Testis (tissue), 3 donors: ENCODE data around the gene DENND2A. TPM values are rescaled to one million over a fixed set of nuclear protein-coding genes. Genes with fewer than 3 reads are reported as not detected.
"Not testable (repeated sequence)": the region's sequence is repeated elsewhere in the genome, so short reads cannot be mapped to it uniquely, and the experiment has no call there.

Source experiments
- DNase-seq: peaks from one replicate; pipeline ENCODE4 v3.0.0-alpha.2; 2019
- H3K27ac ChIP-seq, 2 donors: fragments of 200-600 bp; sonication (generic); one replicate each; pipeline ENCODE4 v1.5.1; 2019
- H3K27me3 ChIP-seq: fragments of 200-600 bp; sonication (generic); one replicate; pipeline ENCODE4 v1.5.1; 2019
- H3K36me3 ChIP-seq: fragments of 200-600 bp; sonication (generic); one replicate; pipeline ENCODE4 v1.5.1; 2017; ENCODE audit warnings: low read depth; ENCODE audit errors: missing control alignments
- H3K4me1 ChIP-seq: fragments of 200-600 bp; sonication (generic); one replicate; pipeline ENCODE4 v1.5.1; 2019
- H3K4me3 ChIP-seq, 2 donors: fragments of 200-600 bp; sonication (generic); one replicate each; pipeline ENCODE4 v1.5.1; 2017 to 2019
- H3K9me3 ChIP-seq: fragments of 200-600 bp; sonication (generic); one replicate; pipeline ENCODE4 v1.5.1; 2017
- CTCF ChIP-seq, 3 experiments: fragments of 450-650 bp in 2 of 3; fragments of 200-600 bp in 1 of 3; sonication (generic) in 1 of 3; IDR thresholded peaks; one replicate each; pipeline ENCODE4 v1.5.1; 2016 to 2019; ENCODE audit warnings: antibody characterized with exemption in 3 of 3, mild to moderate bottlenecking in 2 of 3, moderate library complexity in 1 of 3
- POLR2A ChIP-seq: fragments of 450-650 bp; IDR thresholded peaks from one replicate; pipeline ENCODE4 v1.6.1; 2017; ENCODE audit warnings: antibody characterized with exemption, mild to moderate bottlenecking, moderate library complexity
- WGBS, 2 donors: methylation state at CpG; one replicate each; pipeline ENCODE4 v1.1.5; 2018; 5-methylcytosine and 5-hydroxymethylcytosine counted together
- intact Hi-C: fragments of 100-400 bp; cut with DNase I; formaldehyde crosslinking; loops from one replicate; pipeline ENCODE4 v1.15.1; 2023; ENCODE audit warnings: low total_unique reads
- polyA plus RNA-seq: library from polyadenylated mRNA; stranded (reverse); fragments of 350-450 nt; fragmentation: Illumina TruSeq; extraction: RNeasy Lipid Tissue Mini Kit (QIAGEN cat#74804); gene quantifications from one replicate; pipeline ENCODE4 v1.2.3, GENCODE V29; 2014; ENCODE audit warnings: low read depth, low replicate concordance; ENCODE audit not compliant: insufficient read depth
- total RNA-seq, 2 donors: library from RNA; depleted of rRNA; stranded (reverse); fragments of >200 nt; gene quantifications; one replicate each; pipeline ENCODE4 v1.2.3, GENCODE V29; 2016

Gene DENND2A
- total and polyA plus RNA-seq, 3 donors from 2014 or later, result 4.1 to 8.5 (median 5.5) TPM

- Histone ChIP-seq H3K9me3 (no peaks in the 10 kb centered on the region), H3K27me3 (no peaks in the 10 kb centered on the region), H3K4me1 (peaks cover 3% of the 10 kb centered on the region), H3K27ac (no peak overlapping the region), H3K36me3 (no peaks in the 10 kb centered on the region), H3K4me3 (no peak overlapping the region)
- TF ChIP-seq POLR2A, result no peak
- TF ChIP-seq CTCF (IDR thresholded peaks at IDR 0.05), result no peak
- intact Hi-C loops, result loop anchor here (5.0 kb wide), 1 partner anchor 132 kb away; no protein-coding TSS in a partner anchor
- DNase-seq, result no peak
- WGBS, 2 donors, result 82% methylated on average over 6 of the region's 6 CpGs
Measured at GRCh38 chr7:140649556-140650205, 9.1 kb upstream of the DENND2A start.

GRCh38 chr7:140646931-140647647, 6.5 kb upstream of the DENND2A start:
- Histone ChIP-seq H3K36me3 (no peaks in the 10 kb centered on the region), H3K27me3 (no peaks in the 10 kb centered on the region), H3K4me1 (no peaks in the 10 kb centered on the region), H3K27ac (no peak overlapping the region), H3K4me3 (no peak overlapping the region), H3K9me3 (no peaks in the 10 kb centered on the region)
- intact Hi-C loops, result no loop called here
- 49 to 58% methylated on average over 4 to 8 of the region's 8 CpGs for WGBS, 2 donors
- TF ChIP-seq POLR2A, result no peak
- peak; percentile 12 to 37 (median 13) for TF ChIP-seq CTCF (IDR thresholded peaks at IDR 0.05)
- peak; percentile 52 for DNase-seq

- no peak for DNase-seq
- Histone ChIP-seq H3K9me3 (no peaks in the 10 kb centered on the region), H3K27me3 (no peaks in the 10 kb centered on the region), H3K4me1 (no peaks in the 10 kb centered on the region), H3K36me3 (no peaks in the 10 kb centered on the region), H3K27ac (no peak overlapping the region), H3K4me3 (no peak overlapping the region)
- WGBS, 2 donors, result 84 to 95% methylated on average over 8 of the region's 8 CpGs
- intact Hi-C loops, result no loop called here
- no peak for TF ChIP-seq POLR2A
- no peak for TF ChIP-seq CTCF (IDR thresholded peaks at IDR 0.05)
Measured at GRCh38 chr7:140645166-140645900, 4.7 kb upstream of the DENND2A start.

GRCh38 chr7:140644761-140645160, 4.1 kb upstream of the DENND2A start:
- H3K9me3 ChIP-seq, H3K4me1 ChIP-seq, intact Hi-C loops, H3K4me3 ChIP-seq, H3K27me3 ChIP-seq, H3K36me3 ChIP-seq, H3K27ac ChIP-seq, DNase-seq: not testable (repeated sequence)
- 74 to 79% methylated on average over 13 of the region's 13 CpGs for WGBS, 2 donors

GRCh38 chr7:140643416-140643815, 2.8 kb upstream of the DENND2A start:
- H3K4me1 ChIP-seq, result peaks cover 11% of the 10 kb centered on the region
- no peak for DNase-seq
- no peaks in the 10 kb centered on the region for H3K9me3 ChIP-seq
- H3K27ac ChIP-seq, result no peak overlapping the region
- no peaks in the 10 kb centered on the region for H3K36me3 ChIP-seq
- no peak overlapping the region for H3K4me3 ChIP-seq
- intact Hi-C loops, result no loop called here
- 88 to 90% methylated on average over 5 of the region's 5 CpGs for WGBS, 2 donors
- no peaks in the 10 kb centered on the region for H3K27me3 ChIP-seq
- TF ChIP-seq POLR2A, result no peak
- TF ChIP-seq CTCF (IDR thresholded peaks at IDR 0.05), result no peak
